Tibial artery (tissue), 4 donors: ENCODE results near the gene KCTD19.

Experiments
- DNase-seq, 2 donors: peaks; one replicate each; pipeline ENCODE4 v3.0.0-alpha.2; 2019
- H3K27ac ChIP-seq, 2 donors: fragments of 200-600 bp; sonication (generic) in 1 of 2; 1 replicate in 1 of 2; 2 replicates in 1 of 2; pipeline ENCODE4 v1.5.1; 2018 to 2019; ENCODE audit warnings: mild to moderate bottlenecking in 1 of 2
- H3K27me3 ChIP-seq, 2 donors: fragments of 200-600 bp; sonication (generic) in 1 of 2; one replicate each; pipeline versions ENCODE4 v1.5.1 to v1.6.0; 2016 to 2019
- H3K36me3 ChIP-seq, 3 donors: fragments of 200-600 bp; sonication (generic) in 2 of 3; one replicate each; pipeline ENCODE4 v1.5.1; 2016 to 2019; ENCODE audit warnings: mild to moderate bottlenecking in 2 of 3
- H3K4me1 ChIP-seq, 4 donors: fragments of 200-600 bp; sonication (generic) in 2 of 4; 1 replicate in 3 of 4; 2 replicates in 1 of 4; pipeline ENCODE4 v1.5.1; 2016 to 2019
- H3K4me3 ChIP-seq, 2 donors: fragments of 200-600 bp; sonication (generic) in 1 of 2; 1 replicate in 1 of 2; 2 replicates in 1 of 2; pipeline ENCODE4 v1.5.1; 2018 to 2019; ENCODE audit warnings: mild to moderate bottlenecking in 2 of 2
- H3K9me3 ChIP-seq, 3 donors: fragments of 200-600 bp; sonication (generic) in 1 of 3; one replicate each; pipeline ENCODE4 v1.5.1; 2016 to 2019
- CTCF ChIP-seq, 2 experiments: fragments of 200-600 bp in 1 of 2; fragments of 450-650 bp in 1 of 2; IDR thresholded peaks; one replicate each; pipeline ENCODE4 v1.5.1; 2017 to 2019; ENCODE audit warnings: antibody characterized with exemption in 2 of 2, mild to moderate bottlenecking in 1 of 2, moderate library complexity in 1 of 2
- intact Hi-C: fragments of 100-400 bp; cut with DNase I; formaldehyde crosslinking; loops from one replicate; pipeline ENCODE4 v1.15.0; 2023; ENCODE audit warnings: low total_unique reads

Gene KCTD19

GRCh38 chr16:67269766-67270165, 56.8 kb downstream of the KCTD19 start:
- Histone ChIP-seq H3K9me3 (no peaks in the 10 kb centered on the region), H3K27me3 (peaks cover 0 to 5% of the 10 kb centered on the region in 2 donors), H3K4me3 (no peak overlapping the region), H3K4me1 (no peaks in the 10 kb centered on the region), H3K27ac (no peak overlapping the region), H3K36me3 (no peaks in the 10 kb centered on the region)
- intact Hi-C loops = no loop called here
- no peak for DNase-seq
- no peak for TF ChIP-seq CTCF (IDR thresholded peaks at IDR 0.05)

GRCh38 chr16:67268136-67268579, 58.4 kb downstream of the KCTD19 start:
- DNase-seq = peak; percentile 83 to 85
- peaks cover 0 to 12% of the 10 kb centered on the region in 2 donors for H3K27me3 ChIP-seq

GRCh38 chr16:67265834-67266233, 60.7 kb downstream of the KCTD19 start:
- no peaks in the 10 kb centered on the region for H3K4me1 ChIP-seq
- no peaks in the 10 kb centered on the region for H3K9me3 ChIP-seq
- H3K36me3 ChIP-seq = no peaks in the 10 kb centered on the region
- TF ChIP-seq CTCF (IDR thresholded peaks at IDR 0.05) = no peak
- no peak overlapping the region for H3K27ac ChIP-seq
- intact Hi-C loops = no loop called here
- peaks cover 0 to 14% of the 10 kb centered on the region in 2 donors for H3K27me3 ChIP-seq
- H3K4me3 ChIP-seq = no peak overlapping the region
- DNase-seq = peak in 1 of 2 donors; percentile 6

More at GRCh38 chr16:67268136-67268579, 58.4 kb downstream of the KCTD19 start:
- no peak for TF ChIP-seq CTCF (IDR thresholded peaks at IDR 0.05)
- H3K27ac ChIP-seq = no peak overlapping the region
- no peaks in the 10 kb centered on the region for H3K4me1 ChIP-seq
- H3K4me3 ChIP-seq = no peak overlapping the region
- intact Hi-C loops = no loop called here
- H3K9me3 ChIP-seq = no peaks in the 10 kb centered on the region
- no peaks in the 10 kb centered on the region for H3K36me3 ChIP-seq

- no peak overlapping the region for H3K27ac ChIP-seq
- intact Hi-C loops = no loop called here
- H3K4me1 ChIP-seq = no peaks in the 10 kb centered on the region
- TF ChIP-seq CTCF (IDR thresholded peaks at IDR 0.05) = no peak
- no peak overlapping the region for H3K4me3 ChIP-seq
- H3K9me3 ChIP-seq = no peaks in the 10 kb centered on the region
- peaks cover 0 to 14% of the 10 kb centered on the region in 2 donors for H3K27me3 ChIP-seq
- H3K36me3 ChIP-seq = no peaks in the 10 kb centered on the region
- DNase-seq = peak in 1 of 2 donors; percentile 4
These were observed 61.7 kb downstream of the KCTD19 start for GRCh38 chr16:67264866-67265265.

- H3K4me3 ChIP-seq = no peak overlapping the region
- intact Hi-C loops = no loop called here
These were observed 62.3 kb downstream of the KCTD19 start for GRCh38 chr16:67264277-67264676.

More at GRCh38 chr16:67264277-67264676, 62.3 kb downstream of the KCTD19 start:
- DNase-seq = peak in 1 of 2 donors; percentile 15
- H3K27ac ChIP-seq = no peak overlapping the region
- H3K36me3 ChIP-seq = no peaks in the 10 kb centered on the region
- TF ChIP-seq CTCF (IDR thresholded peaks at IDR 0.05) = no peak
- no peaks in the 10 kb centered on the region for H3K9me3 ChIP-seq
- H3K27me3 ChIP-seq = peaks cover 0 to 14% of the 10 kb centered on the region in 2 donors
- H3K4me1 ChIP-seq = no peaks in the 10 kb centered on the region
